CD14-positive monocyte (primary cell): ENCODE data around the gene KCNT2. TPM values are rescaled to one million over a fixed set of nuclear protein-coding genes. Genes with fewer than 3 reads are reported as not detected.

Experiments
- DNase-seq, 3 donors: peaks; one replicate each; pipeline ENCODE4 v3.0.0-alpha.2; 2011 to 2022
- H2AFZ ChIP-seq: 2 replicates; pipeline ENCODE4 v1.6.0; 2012; ENCODE audit warnings: mild to moderate bottlenecking, low read depth, low read length, inconsistent platforms; ENCODE audit not compliant: insufficient read depth, poor library complexity, severe bottlenecking
- H3K27ac ChIP-seq, 2 donors: 1 replicate in 1 of 2; 2 replicates in 1 of 2; pipeline ENCODE4 v1.5.1; 2012 to 2013; ENCODE audit warnings: low read length in 2 of 2, control low read depth in 1 of 2, inconsistent platforms in 1 of 2, low read depth in 1 of 2, mild to moderate bottlenecking in 1 of 2
- H3K27me3 ChIP-seq, 2 donors: one replicate each; pipeline versions ENCODE4 v1.6.0 to v1.6.1; 2011 to 2013; ENCODE audit warnings: low read length in 2 of 2; ENCODE audit not compliant: control insufficient read depth in 2 of 2, insufficient read depth in 2 of 2
- H3K36me3 ChIP-seq, 2 donors: replicated peaks in 1 of 2; 1 replicate in 1 of 2; 2 replicates in 1 of 2; pipeline versions ENCODE4 v1.5.1 to v1.6.1; 2012 to 2013; ENCODE audit warnings: low read length in 2 of 2, control low read depth in 1 of 2, inconsistent platforms in 1 of 2, mild to moderate bottlenecking in 1 of 2; ENCODE audit not compliant: insufficient read depth in 2 of 2, control insufficient read depth in 1 of 2
- H3K4me1 ChIP-seq, 2 donors: 1 replicate in 1 of 2; 2 replicates in 1 of 2; pipeline versions ENCODE4 v1.5.1 to v1.6.1; 2012 to 2013; ENCODE audit warnings: low read length in 2 of 2, control low read depth in 1 of 2, inconsistent platforms in 1 of 2, mild to moderate bottlenecking in 1 of 2, moderate library complexity in 1 of 2; ENCODE audit not compliant: insufficient read depth in 2 of 2, control insufficient read depth in 1 of 2
- H3K4me2 ChIP-seq: replicated peaks from 2 replicates; pipeline ENCODE3; 2012; ENCODE audit warnings: low read length, moderate library complexity, mild to moderate bottlenecking; ENCODE audit not compliant: poor library complexity, severe bottlenecking; ENCODE audit errors: extremely low read depth
- H3K4me3 ChIP-seq, 3 experiments: fragments of 200-600 bp in 1 of 3; sonication (generic) in 1 of 3; replicated peaks in 1 of 3; 1 replicate in 2 of 3; 2 replicates in 1 of 3; pipeline ENCODE4 v1.5.1; 2011 to 2013; ENCODE audit warnings: low read length in 3 of 3, mild to moderate bottlenecking in 3 of 3, control low read depth in 2 of 3, low read depth in 2 of 3, inconsistent platforms in 1 of 3, moderate library complexity in 1 of 3
- H3K79me2 ChIP-seq: 2 replicates; pipeline ENCODE4 v1.6.0; 2012; ENCODE audit warnings: mild to moderate bottlenecking, control low read depth, inconsistent platforms, low read length, moderate library complexity; ENCODE audit not compliant: insufficient read depth
- H3K9ac ChIP-seq: 2 replicates; pipeline ENCODE4 v1.6.0; 2017; ENCODE audit warnings: low read length, mild to moderate bottlenecking; ENCODE audit not compliant: insufficient read depth, poor library complexity, severe bottlenecking
- H3K9me3 ChIP-seq, 2 donors: replicated peaks in 1 of 2; 1 replicate in 1 of 2; 2 replicates in 1 of 2; pipeline versions ENCODE4 v1.5.1 to v1.6.1; 2012 to 2013; ENCODE audit warnings: low read length in 2 of 2, control low read depth in 1 of 2; ENCODE audit not compliant: control insufficient read depth in 1 of 2, insufficient read depth in 1 of 2
- H4K20me1 ChIP-seq: 2 replicates; pipeline ENCODE4 v1.6.0; 2012; ENCODE audit warnings: mild to moderate bottlenecking, low read length, control low read depth, moderate library complexity; ENCODE audit not compliant: insufficient read depth
- H3K27ac Mint-ChIP-seq, 7 donors: one replicate each; pipeline ENCODE4 v1.8.0; 2020; ENCODE audit warnings: mild to moderate bottlenecking in 7 of 7, mixed read lengths in 7 of 7, moderate library complexity in 6 of 7, inconsistent platforms in 2 of 7
- H3K27me3 Mint-ChIP-seq, 3 donors: one replicate each; pipeline ENCODE4 v1.8.0; 2021 to 2022; ENCODE audit warnings: low read depth in 3 of 3, mild to moderate bottlenecking in 3 of 3, mixed read lengths in 3 of 3, moderate library complexity in 3 of 3, inconsistent platforms in 1 of 3
- H3K36me3 Mint-ChIP-seq, 2 donors: one replicate each; pipeline ENCODE4 v1.8.0; 2020; ENCODE audit warnings: mixed read lengths in 2 of 2, inconsistent platforms in 1 of 2, mild to moderate bottlenecking in 1 of 2
- H3K4me1 Mint-ChIP-seq: one replicate; pipeline ENCODE4 v1.8.0; 2020; ENCODE audit warnings: mild to moderate bottlenecking, mixed read lengths
- H3K4me3 Mint-ChIP-seq, 2 donors: one replicate each; pipeline ENCODE4 v1.8.0; 2020; ENCODE audit warnings: mild to moderate bottlenecking in 2 of 2, mixed read lengths in 2 of 2, moderate library complexity in 1 of 2
- H3K9me3 Mint-ChIP-seq, 7 donors: one replicate each; pipeline ENCODE4 v1.8.0; 2020 to 2022; ENCODE audit warnings: mixed read lengths in 7 of 7, mild to moderate bottlenecking in 6 of 7, moderate library complexity in 6 of 7, inconsistent platforms in 2 of 7
- CTCF ChIP-seq: fragments of 200-600 bp; IDR thresholded peaks from one replicate; pipeline ENCODE4 v1.8.0; 2022; ENCODE audit warnings: antibody characterized with exemption, mild to moderate bottlenecking
- WGBS: methylation state at CpG from one replicate; pipeline ENCODE4 v1.1.5; 2013; ENCODE audit warnings: missing lambda C conversion rate; ENCODE audit not compliant: insufficient coverage; 5-methylcytosine and 5-hydroxymethylcytosine counted together
- intact Hi-C, 2 donors: fragments of 100-400 bp; cut with micrococcal nuclease; formaldehyde crosslinking; loops; one replicate each; pipeline versions ENCODE4 v1.15.0 to v1.15.1; 2023
- polyA plus RNA-seq, 3 donors: library from polyadenylated mRNA; depleted of rRNA in 1 of 3; unstranded in 2 of 3; stranded (reverse) in 1 of 3; fragments of 300-500 nt in 2 of 3; fragments of >200 nt in 1 of 3; fragmentation: Illumina TruSeq in 2 of 3; gene quantifications; 1 replicate in 2 of 3; 2 replicates in 1 of 3; pipeline ENCODE4 v1.2.3, GENCODE V29; 2012 to 2021

KCNT2 gene
- polyA plus RNA-seq, 3 donors, result not detected

- Mint-ChIP-seq H3K27ac (no peak overlapping the region), H3K4me1 (no peaks in the 10 kb centered on the region), H3K9me3 (peaks cover 0 to 4% (median 0%) of the 10 kb centered on the region in 7 donors), H3K27me3 (no peaks in the 10 kb centered on the region), H3K36me3 (no peaks in the 10 kb centered on the region), H3K4me3 (no peak overlapping the region)
- Histone ChIP-seq H2AFZ (no peak overlapping the region), H3K4me1 (no peaks in the 10 kb centered on the region), H3K27ac (no peak overlapping the region), H3K9ac (no peak overlapping the region), H3K79me2 (no peaks in the 10 kb centered on the region), H3K27me3 (no peaks in the 10 kb centered on the region), H3K4me2 (no peak overlapping the region), H3K9me3 (no peaks in the 10 kb centered on the region), H3K4me3 (no peak overlapping the region), H3K36me3 (no peaks in the 10 kb centered on the region), H4K20me1 (no peaks in the 10 kb centered on the region)
- DNase-seq, result no peak
- no peak for TF ChIP-seq CTCF
- intact Hi-C loops, result no loop called here
- WGBS, result no CpG with 5 or more reads among the region's 1 CpG
Measured at GRCh38 chr1:196425513-196425912, 182.7 kb downstream of the KCNT2 start.

GRCh38 chr1:196423612-196424011 lies 184.6 kb downstream of the KCNT2 start:
- H3K4me1 Mint-ChIP-seq, result no peaks in the 10 kb centered on the region
- no peaks in the 10 kb centered on the region for H3K36me3 ChIP-seq
- no peak overlapping the region for H3K4me3 Mint-ChIP-seq
- H3K27ac ChIP-seq, result no peak overlapping the region
- H3K27me3 Mint-ChIP-seq, result no peaks in the 10 kb centered on the region
- no peaks in the 10 kb centered on the region for H3K36me3 Mint-ChIP-seq
- no peak for TF ChIP-seq CTCF
- H3K4me1 ChIP-seq, result no peaks in the 10 kb centered on the region
- no peak overlapping the region for H3K4me2 ChIP-seq
- intact Hi-C loops, result no loop called here
- H3K27ac Mint-ChIP-seq, result no peak overlapping the region
- no peak for DNase-seq
- H3K4me3 ChIP-seq, result no peak overlapping the region
- H3K79me2 ChIP-seq, result no peaks in the 10 kb centered on the region
- no peaks in the 10 kb centered on the region for H3K9me3 ChIP-seq
- H3K9me3 Mint-ChIP-seq, result peaks cover 0 to 4% (median 0%) of the 10 kb centered on the region in 7 donors
- H3K9ac ChIP-seq, result no peak overlapping the region
- no peaks in the 10 kb centered on the region for H4K20me1 ChIP-seq
- no peaks in the 10 kb centered on the region for H3K27me3 ChIP-seq
- H2AFZ ChIP-seq, result no peak overlapping the region
